ENCODE results near the gene FYN.

DNA sequence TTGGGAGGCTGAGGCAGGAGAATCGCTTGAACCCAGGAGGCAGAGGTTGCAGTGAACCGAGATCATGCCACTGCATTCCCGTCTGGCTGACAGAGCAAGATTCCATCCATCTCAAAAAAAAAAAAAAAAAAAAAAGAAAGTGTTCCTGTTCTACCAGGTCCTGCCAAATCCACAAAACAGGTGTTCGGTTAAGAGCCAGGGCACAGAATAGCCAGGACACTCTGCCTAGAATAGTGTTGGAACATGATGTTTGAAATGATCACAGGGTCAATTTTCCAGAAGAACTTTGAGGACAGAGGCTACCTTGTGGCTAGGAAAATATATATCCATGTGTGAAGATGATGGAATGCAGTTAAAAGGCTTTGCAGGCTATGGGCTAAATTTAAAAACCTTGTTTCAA, 203.9 kb downstream of the FYN start:
- TF ChIP-seq, protein P1, sequence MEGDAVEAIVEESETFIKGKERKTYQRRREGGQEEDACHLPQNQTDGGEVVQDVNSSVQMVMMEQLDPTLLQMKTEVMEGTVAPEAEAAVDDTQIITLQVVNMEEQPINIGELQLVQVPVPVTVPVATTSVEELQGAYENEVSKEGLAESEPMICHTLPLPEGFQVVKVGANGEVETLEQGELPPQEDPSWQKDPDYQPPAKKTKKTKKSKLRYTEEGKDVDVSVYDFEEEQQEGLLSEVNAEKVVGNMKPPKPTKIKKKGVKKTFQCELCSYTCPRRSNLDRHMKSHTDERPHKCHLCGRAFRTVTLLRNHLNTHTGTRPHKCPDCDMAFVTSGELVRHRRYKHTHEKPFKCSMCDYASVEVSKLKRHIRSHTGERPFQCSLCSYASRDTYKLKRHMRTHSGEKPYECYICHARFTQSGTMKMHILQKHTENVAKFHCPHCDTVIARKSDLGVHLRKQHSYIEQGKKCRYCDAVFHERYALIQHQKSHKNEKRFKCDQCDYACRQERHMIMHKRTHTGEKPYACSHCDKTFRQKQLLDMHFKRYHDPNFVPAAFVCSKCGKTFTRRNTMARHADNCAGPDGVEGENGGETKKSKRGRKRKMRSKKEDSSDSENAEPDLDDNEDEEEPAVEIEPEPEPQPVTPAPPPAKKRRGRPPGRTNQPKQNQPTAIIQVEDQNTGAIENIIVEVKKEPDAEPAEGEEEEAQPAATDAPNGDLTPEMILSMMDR (IDR thresholded peaks at IDR 0.05): no peak
- no peak for TF ChIP-seq POLR2A (IDR thresholded peaks at IDR 0.05)
